A549 (cell line): ENCODE data around the gene WFDC9.

Experiments used
- MYC ChIP-seq: IDR thresholded peaks from 2 replicates; pipeline ENCODE4 v1.6.1; 2012; ENCODE audit warnings: mild to moderate bottlenecking, inconsistent platforms, low read length, improper control_type of control experiment, borderline replicate concordance
- TF ChIP-seq, protein P1 (sequence below): fragments of >200 bp; sonication (Bioruptor Twin); formaldehyde crosslinking; IDR thresholded peaks from 3 replicates; pipeline ENCODE4 v1.5.1; 2016
- TF ChIP-seq, protein P2 (sequence below): fragments of 250-450 bp; sonication (Bioruptor Pico); IDR thresholded peaks from 2 replicates; pipeline ENCODE4 v1.5.0; 2021; ENCODE audit warnings: mild to moderate bottlenecking, moderate library complexity, borderline replicate concordance

- TF ChIP-seq, protein P1, sequence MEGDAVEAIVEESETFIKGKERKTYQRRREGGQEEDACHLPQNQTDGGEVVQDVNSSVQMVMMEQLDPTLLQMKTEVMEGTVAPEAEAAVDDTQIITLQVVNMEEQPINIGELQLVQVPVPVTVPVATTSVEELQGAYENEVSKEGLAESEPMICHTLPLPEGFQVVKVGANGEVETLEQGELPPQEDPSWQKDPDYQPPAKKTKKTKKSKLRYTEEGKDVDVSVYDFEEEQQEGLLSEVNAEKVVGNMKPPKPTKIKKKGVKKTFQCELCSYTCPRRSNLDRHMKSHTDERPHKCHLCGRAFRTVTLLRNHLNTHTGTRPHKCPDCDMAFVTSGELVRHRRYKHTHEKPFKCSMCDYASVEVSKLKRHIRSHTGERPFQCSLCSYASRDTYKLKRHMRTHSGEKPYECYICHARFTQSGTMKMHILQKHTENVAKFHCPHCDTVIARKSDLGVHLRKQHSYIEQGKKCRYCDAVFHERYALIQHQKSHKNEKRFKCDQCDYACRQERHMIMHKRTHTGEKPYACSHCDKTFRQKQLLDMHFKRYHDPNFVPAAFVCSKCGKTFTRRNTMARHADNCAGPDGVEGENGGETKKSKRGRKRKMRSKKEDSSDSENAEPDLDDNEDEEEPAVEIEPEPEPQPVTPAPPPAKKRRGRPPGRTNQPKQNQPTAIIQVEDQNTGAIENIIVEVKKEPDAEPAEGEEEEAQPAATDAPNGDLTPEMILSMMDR, result no peak
- TF ChIP-seq, protein P2, sequence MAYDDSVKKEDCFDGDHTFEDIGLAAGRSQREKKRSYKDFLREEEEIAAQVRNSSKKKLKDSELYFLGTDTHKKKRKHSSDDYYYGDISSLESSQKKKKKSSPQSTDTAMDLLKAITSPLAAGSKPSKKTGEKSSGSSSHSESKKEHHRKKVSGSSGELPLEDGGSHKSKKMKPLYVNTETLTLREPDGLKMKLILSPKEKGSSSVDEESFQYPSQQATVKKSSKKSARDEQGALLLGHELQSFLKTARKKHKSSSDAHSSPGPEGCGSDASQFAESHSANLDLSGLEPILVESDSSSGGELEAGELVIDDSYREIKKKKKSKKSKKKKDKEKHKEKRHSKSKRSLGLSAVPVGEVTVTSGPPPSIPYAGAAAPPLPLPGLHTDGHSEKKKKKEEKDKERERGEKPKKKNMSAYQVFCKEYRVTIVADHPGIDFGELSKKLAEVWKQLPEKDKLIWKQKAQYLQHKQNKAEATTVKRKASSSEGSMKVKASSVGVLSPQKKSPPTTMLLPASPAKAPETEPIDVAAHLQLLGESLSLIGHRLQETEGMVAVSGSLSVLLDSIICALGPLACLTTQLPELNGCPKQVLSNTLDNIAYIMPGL (CRISPR knock-in tag), result no peak
- TF ChIP-seq MYC, result no peak
Measured at GRCh38 chr20:45578231-45578630, 52.9 kb downstream of the WFDC9 start.
